GM18498 (cell line): ENCODE measurements around the gene RPL10A.
A peak's percentile ranks its signal among the peaks of the same experiment; 100 is the strongest.

Source experiments
- ATAC-seq: cut with Tn5 transposase; IDR thresholded peaks from one replicate; pipeline ENCODE4 v1.9.1; 2021; ENCODE audit warnings: mild to moderate bottlenecking, moderate library complexity; ENCODE audit not compliant: unreplicated experiment

RPL10A gene

GRCh38 chr6:35445691-35446090 lies 22.5 kb upstream of the RPL10A start:
- no peak for ATAC-seq

- no peak for ATAC-seq
Measured at GRCh38 chr6:35448191-35448590, 20.0 kb upstream of the RPL10A start.

GRCh38 chr6:35449287-35449881 lies 18.8 kb upstream of the RPL10A start:
- no peak for ATAC-seq

GRCh38 chr6:35451354-35452182 lies 16.6 kb upstream of the RPL10A start:
- ATAC-seq = no peak

GRCh38 chr6:35452183-35453090 lies 15.8 kb upstream of the RPL10A start, which contains the start of gene FANCE:
Gene FANCE, plus strand, starts transcription at chr6:35452338. Its CDS starts 208 bp downstream, at chr6:35452546.
- peak; percentile 90 for ATAC-seq

GRCh38 chr6:35453236-35453635 lies 15.0 kb upstream of the RPL10A start:
- no peak for ATAC-seq

- ATAC-seq = no peak
Measured at GRCh38 chr6:35454391-35455110, 13.7 kb upstream of the RPL10A start.

GRCh38 chr6:35457907-35458306 lies 10.3 kb upstream of the RPL10A start:
- no peak for ATAC-seq

GRCh38 chr6:35461270-35461669 lies 6.9 kb upstream of the RPL10A start:
- no peak for ATAC-seq

- ATAC-seq = no peak
Measured at GRCh38 chr6:35463292-35463691, 4.9 kb upstream of the RPL10A start.

GRCh38 chr6:35465646-35466045 lies 2.6 kb upstream of the RPL10A start:
- no peak for ATAC-seq

- no peak for ATAC-seq
Measured at GRCh38 chr6:35468980-35469750, 964 bp downstream of the RPL10A start.

GRCh38 chr6:35469751-35470662 lies 1.8 kb downstream of the RPL10A start:
- no peak for ATAC-seq

- ATAC-seq = no peak
Measured at GRCh38 chr6:35470663-35471120, 2.5 kb downstream of the RPL10A start.

- no peak for ATAC-seq
Measured at GRCh38 chr6:35471836-35472345, 3.7 kb downstream of the RPL10A start.

GRCh38 chr6:35473075-35473849 lies 5.1 kb downstream of the RPL10A start:
- no peak for ATAC-seq

GRCh38 chr6:35473850-35474130 lies 5.6 kb downstream of the RPL10A start:
- no peak for ATAC-seq
